Measurements from ENCODE around the gene PKN2.

GRCh38 chr1:88812366-88812765 lies 128.3 kb downstream of the PKN2 start:
- no peak for TF ChIP-seq TAF1 (IDR thresholded peaks at IDR 0.05; ENCODE audit: low read depth, low read length)
- no peak for TF ChIP-seq POLR2AphosphoS5 (IDR thresholded peaks at IDR 0.05; ENCODE audit: low read depth, low read length)
- no peak for TF ChIP-seq POLR2A (IDR thresholded peaks at IDR 0.05; ENCODE audit: low read depth, low read length)
- no peak for TF ChIP-seq SPI1 (IDR thresholded peaks at IDR 0.05; ENCODE audit: low read depth, low read length)

Data from GM12891 (cell line).